ENCODE results near the gene PTS.

The PTS gene

GRCh38 chr11:112265659-112266409, 39.6 kb downstream of the PTS start:
- no peak for TF ChIP-seq CTCF (IDR thresholded peaks at IDR 0.05; ENCODE audit: insufficient read depth, low read length, missing control alignments)
- ChIA-PET POLR2A (no interaction called here), CTCF (interaction anchor here (1.2 to 9.9 kb wide), 5 partner anchors 13 to 152 kb away, joined by 4 to 139 read pairs (median 9); no protein-coding TSS in a partner anchor)
- no peak overlapping the region for H3K4me3 ChIP-seq (ENCODE audit: low read depth, low read length)
- peak; percentile 42 for DNase-seq (ENCODE audit: low read depth, low spot score)

- DNase-seq (ENCODE audit: low read depth, low spot score): no peak
- POLR2A ChIA-PET: no interaction called here
- TF ChIP-seq CTCF (IDR thresholded peaks at IDR 0.05; ENCODE audit: insufficient read depth, low read length, missing control alignments): no peak
- CTCF ChIA-PET: interaction anchor here (1.2 to 9.9 kb wide), 5 partner anchors 13 to 153 kb away, joined by 4 to 139 read pairs (median 9); no protein-coding TSS in a partner anchor
- H3K4me3 ChIP-seq (ENCODE audit: low read depth, low read length): no peak overlapping the region
Measured at GRCh38 chr11:112266410-112266778, 40.2 kb downstream of the PTS start.

- TF ChIP-seq CTCF (IDR thresholded peaks at IDR 0.05; ENCODE audit: insufficient read depth, low read length, missing control alignments): no peak
- DNase-seq (ENCODE audit: low read depth, low spot score): no peak
- H3K4me3 ChIP-seq (ENCODE audit: low read depth, low read length): no peak overlapping the region
- ChIA-PET CTCF (interaction anchor here (1.8 to 9.9 kb wide), 4 partner anchors 12 to 154 kb away, joined by 6 to 139 read pairs (median 10); no protein-coding TSS in a partner anchor), POLR2A (no interaction called here)
Measured at GRCh38 chr11:112267188-112267591, 41.0 kb downstream of the PTS start.

- TF ChIP-seq CTCF (IDR thresholded peaks at IDR 0.05; ENCODE audit: insufficient read depth, low read length, missing control alignments): no peak
- H3K4me3 ChIP-seq (ENCODE audit: low read depth, low read length): no peak overlapping the region
- POLR2A ChIA-PET: no interaction called here
- CTCF ChIA-PET: interaction anchor here (1.1 to 9.9 kb wide), 4 partner anchors 11 to 159 kb away, joined by 3 to 139 read pairs (median 8); no protein-coding TSS in a partner anchor
- no peak for DNase-seq (ENCODE audit: low read depth, low spot score)
Measured at GRCh38 chr11:112268406-112268805, 42.2 kb downstream of the PTS start.

- ChIA-PET POLR2A (no interaction called here), CTCF (interaction anchor here (1.0 to 9.9 kb wide), 5 partner anchors 10 to 160 kb away, joined by 3 to 139 read pairs (median 3); no protein-coding TSS in a partner anchor)
- no peak for DNase-seq (ENCODE audit: low read depth, low spot score)
- TF ChIP-seq CTCF (IDR thresholded peaks at IDR 0.05; ENCODE audit: insufficient read depth, low read length, missing control alignments): no peak
- no peak overlapping the region for H3K4me3 ChIP-seq (ENCODE audit: low read depth, low read length)
Measured at GRCh38 chr11:112269139-112269538, 42.9 kb downstream of the PTS start.

GRCh38 chr11:112270551-112271180, 44.4 kb downstream of the PTS start:
- no peak for TF ChIP-seq CTCF (IDR thresholded peaks at IDR 0.05; ENCODE audit: insufficient read depth, low read length, missing control alignments)
- no peak overlapping the region for H3K4me3 ChIP-seq (ENCODE audit: low read depth, low read length)
- DNase-seq (ENCODE audit: low read depth, low spot score): no peak
- POLR2A ChIA-PET: no interaction called here
- CTCF ChIA-PET: interaction anchor here (1.1 to 19.8 kb wide), 3 partner anchors 9 to 339 kb away, joined by 3 to 970 read pairs (median 18); partner anchors contain the start of gene PTS

All from AG04449 (cell line).